ENCODE measurements around the gene FHIP2A. TPM values are rescaled to one million over a fixed set of nuclear protein-coding genes. Genes with fewer than 3 reads are reported as not detected.

The FHIP2A gene
- total and polyA plus RNA-seq, 2 experiments from 2014 or later: 6.7 to 11.8 TPM

- TF ChIP-seq CTCF (conservative IDR thresholded peaks at IDR 0.05; ENCODE audit: low read depth in 2 of 2): no peak
Measured at GRCh38 chr10:114831186-114831867, 9.7 kb downstream of the FHIP2A start (continued).

- no peaks in the 10 kb centered on the region for H3K4me1 ChIP-seq (ENCODE audit: insufficient read depth)
- no peak overlapping the region for H3K4me2 ChIP-seq
- no peak overlapping the region for H3K27ac ChIP-seq (ENCODE audit: low read depth)
- no peak overlapping the region for H3K4me3 ChIP-seq
- Mint-ChIP-seq H3K4me3 (no peak overlapping the region), H3K9me3 (no peaks in the 10 kb centered on the region), H3K27me3 (ENCODE audit: insufficient read depth, low read depth, poor library complexity) (no peaks in the 10 kb centered on the region), H3K4me1 (no peaks in the 10 kb centered on the region), H3K27ac (no peak overlapping the region), H3K36me3 (ENCODE audit: low read depth) (peaks cover 25% of the 10 kb centered on the region)
- no peak overlapping the region for H2AFZ ChIP-seq
- ATAC-seq (no peak), DNase-seq (ENCODE audit: low spot score) (no peak)
- peaks cover 7% of the 10 kb centered on the region; the same call in 1 of the 2 replicates for H3K36me3 ChIP-seq (ENCODE audit: insufficient read depth)
- H3K27me3 ChIP-seq (ENCODE audit: insufficient read depth): no peaks in the 10 kb centered on the region
- H3K9me2 ChIP-seq (ENCODE audit: insufficient read depth): no peaks in the 10 kb centered on the region
- H4K20me1 ChIP-seq (replicated peaks; ENCODE audit: insufficient read depth): peaks cover 5% of the 10 kb centered on the region; the same call in 1 of the 2 replicates
- no peaks in the 10 kb centered on the region for H3K79me2 ChIP-seq (replicated peaks; ENCODE audit: insufficient read depth)
- no peaks in the 10 kb centered on the region for H3F3A ChIP-seq (replicated peaks; ENCODE audit: low read depth)
- TF ChIP-seq ZNF331 (CRISPR knock-in tag; IDR thresholded peaks at IDR 0.05; ENCODE audit: low read depth) (no peak), POLR2AphosphoS5 (IDR thresholded peaks at IDR 0.05; ENCODE audit: low read depth) (no peak), CREB1 (CRISPR knock-in tag; IDR thresholded peaks at IDR 0.05; ENCODE audit: low read depth) (no peak), EZH2phosphoT487 (IDR thresholded peaks at IDR 0.05; ENCODE audit: unreplicated experiment) (no peak), EZH2 (IDR thresholded peaks at IDR 0.05; ENCODE audit: low read depth, unreplicated experiment) (no peak), STAT1 (IDR thresholded peaks at IDR 0.05; ENCODE audit: unreplicated experiment) (no peak), CTCF (conservative IDR thresholded peaks at IDR 0.05; ENCODE audit: low read depth in 2 of 2) (no peak), NANOG (IDR thresholded peaks at IDR 0.05; ENCODE audit: borderline replicate concordance) (no peak), ZNF114 (CRISPR knock-in tag; IDR thresholded peaks at IDR 0.05) (no peak)
- TF ChIP-seq, protein P1, sequence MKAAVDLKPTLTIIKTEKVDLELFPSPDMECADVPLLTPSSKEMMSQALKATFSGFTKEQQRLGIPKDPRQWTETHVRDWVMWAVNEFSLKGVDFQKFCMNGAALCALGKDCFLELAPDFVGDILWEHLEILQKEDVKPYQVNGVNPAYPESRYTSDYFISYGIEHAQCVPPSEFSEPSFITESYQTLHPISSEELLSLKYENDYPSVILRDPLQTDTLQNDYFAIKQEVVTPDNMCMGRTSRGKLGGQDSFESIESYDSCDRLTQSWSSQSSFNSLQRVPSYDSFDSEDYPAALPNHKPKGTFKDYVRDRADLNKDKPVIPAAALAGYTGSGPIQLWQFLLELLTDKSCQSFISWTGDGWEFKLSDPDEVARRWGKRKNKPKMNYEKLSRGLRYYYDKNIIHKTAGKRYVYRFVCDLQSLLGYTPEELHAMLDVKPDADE (IDR thresholded peaks at IDR 0.05): no peak
- TF ChIP-seq, protein P2, sequence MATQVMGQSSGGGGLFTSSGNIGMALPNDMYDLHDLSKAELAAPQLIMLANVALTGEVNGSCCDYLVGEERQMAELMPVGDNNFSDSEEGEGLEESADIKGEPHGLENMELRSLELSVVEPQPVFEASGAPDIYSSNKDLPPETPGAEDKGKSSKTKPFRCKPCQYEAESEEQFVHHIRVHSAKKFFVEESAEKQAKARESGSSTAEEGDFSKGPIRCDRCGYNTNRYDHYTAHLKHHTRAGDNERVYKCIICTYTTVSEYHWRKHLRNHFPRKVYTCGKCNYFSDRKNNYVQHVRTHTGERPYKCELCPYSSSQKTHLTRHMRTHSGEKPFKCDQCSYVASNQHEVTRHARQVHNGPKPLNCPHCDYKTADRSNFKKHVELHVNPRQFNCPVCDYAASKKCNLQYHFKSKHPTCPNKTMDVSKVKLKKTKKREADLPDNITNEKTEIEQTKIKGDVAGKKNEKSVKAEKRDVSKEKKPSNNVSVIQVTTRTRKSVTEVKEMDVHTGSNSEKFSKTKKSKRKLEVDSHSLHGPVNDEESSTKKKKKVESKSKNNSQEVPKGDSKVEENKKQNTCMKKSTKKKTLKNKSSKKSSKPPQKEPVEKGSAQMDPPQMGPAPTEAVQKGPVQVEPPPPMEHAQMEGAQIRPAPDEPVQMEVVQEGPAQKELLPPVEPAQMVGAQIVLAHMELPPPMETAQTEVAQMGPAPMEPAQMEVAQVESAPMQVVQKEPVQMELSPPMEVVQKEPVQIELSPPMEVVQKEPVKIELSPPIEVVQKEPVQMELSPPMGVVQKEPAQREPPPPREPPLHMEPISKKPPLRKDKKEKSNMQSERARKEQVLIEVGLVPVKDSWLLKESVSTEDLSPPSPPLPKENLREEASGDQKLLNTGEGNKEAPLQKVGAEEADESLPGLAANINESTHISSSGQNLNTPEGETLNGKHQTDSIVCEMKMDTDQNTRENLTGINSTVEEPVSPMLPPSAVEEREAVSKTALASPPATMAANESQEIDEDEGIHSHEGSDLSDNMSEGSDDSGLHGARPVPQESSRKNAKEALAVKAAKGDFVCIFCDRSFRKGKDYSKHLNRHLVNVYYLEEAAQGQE (IDR thresholded peaks at IDR 0.05; ENCODE audit: unreplicated experiment): no peak
Measured at GRCh38 chr10:114837690-114838089, 16.1 kb downstream of the FHIP2A start.
